Fibroblast of mammary gland (primary cell): ENCODE measurements around the gene WDR90.
"Not testable (repeated sequence)": the region's sequence is repeated elsewhere in the genome, so short reads cannot be mapped to it uniquely, and the experiment has no call there.

Experiments
- DNase-seq: peaks from one replicate; pipeline ENCODE4 v3.0.0-alpha.2; 2010; ENCODE audit warnings: low read depth
- H3K4me3 ChIP-seq: 2 replicates; pipeline ENCODE4 v1.5.1; 2011; ENCODE audit warnings: low read depth, mild to moderate bottlenecking, low read length, moderate library complexity; ENCODE audit not compliant: control insufficient read depth
- CTCF ChIP-seq: conservative IDR thresholded peaks from 2 replicates; pipeline ENCODE4 v1.5.1; 2011; ENCODE audit warnings: low read depth, low read length, inconsistent platforms; ENCODE audit not compliant: control insufficient read depth, insufficient read depth

Gene WDR90

GRCh38 chr16:686459-687260 lies 37.5 kb downstream of the WDR90 start:
- no peak for DNase-seq
- H3K4me3 ChIP-seq, result no peak overlapping the region
- TF ChIP-seq CTCF, result no peak

GRCh38 chr16:687499-687898 lies 38.3 kb downstream of the WDR90 start:
- H3K4me3 ChIP-seq, result no peak overlapping the region
- TF ChIP-seq CTCF, result no peak
- DNase-seq, result no peak

- peak overlapping the region; percentile 80 for H3K4me3 ChIP-seq
- TF ChIP-seq CTCF, result no peak
- DNase-seq, result no peak
These were observed 40.2 kb downstream of the WDR90 start for GRCh38 chr16:689175-689897.

GRCh38 chr16:691242-691641 lies 42.1 kb downstream of the WDR90 start:
- DNase-seq, H3K4me3 ChIP-seq: not testable (repeated sequence)

GRCh38 chr16:692356-693108 lies 43.4 kb downstream of the WDR90 start:
- no peak for DNase-seq
- TF ChIP-seq CTCF, result no peak
- no peak overlapping the region for H3K4me3 ChIP-seq

DNA sequence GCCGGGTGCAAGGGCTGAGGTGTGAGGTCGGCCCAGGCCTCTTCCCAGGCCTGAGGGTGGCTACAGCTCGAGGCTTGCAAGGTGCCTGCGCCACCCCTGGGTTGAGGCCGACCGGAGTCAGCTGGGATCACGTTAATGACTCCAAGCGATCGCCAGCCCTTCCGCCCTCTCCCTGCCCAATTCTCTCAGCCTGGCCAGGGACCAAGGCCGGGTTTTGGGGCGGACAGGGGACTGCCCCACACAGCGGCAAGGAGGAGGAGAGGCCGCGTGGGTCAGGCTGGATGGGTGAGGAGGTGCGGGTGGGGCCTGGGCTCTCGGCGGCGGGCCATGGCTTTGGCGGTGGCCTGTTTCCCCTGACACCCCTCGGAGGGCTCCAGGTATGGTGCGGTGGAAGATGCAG lies 44.2 kb downstream of the WDR90 start:
- H3K4me3 ChIP-seq, result no peak overlapping the region
- DNase-seq, result no peak
- no peak for TF ChIP-seq CTCF

- DNase-seq, result no peak
These were observed 44.6 kb downstream of the WDR90 start for GRCh38 chr16:693766-694165.

More at GRCh38 chr16:693766-694165, 44.6 kb downstream of the WDR90 start:
- H3K4me3 ChIP-seq, result no peak overlapping the region
- TF ChIP-seq CTCF, result no peak
